Tibial artery (tissue), 4 donors: ENCODE measurements around the gene GLUD2.
"Not testable (repeated sequence)": the region's sequence is repeated elsewhere in the genome, so short reads cannot be mapped to it uniquely, and the experiment has no call there.

Experiments
- DNase-seq, 2 donors: peaks; one replicate each; pipeline ENCODE4 v3.0.0-alpha.2; 2019
- H3K27ac ChIP-seq, 2 donors: fragments of 200-600 bp; sonication (generic) in 1 of 2; 1 replicate in 1 of 2; 2 replicates in 1 of 2; pipeline ENCODE4 v1.5.1; 2018 to 2019; ENCODE audit warnings: mild to moderate bottlenecking in 1 of 2
- H3K27me3 ChIP-seq, 2 donors: fragments of 200-600 bp; sonication (generic) in 1 of 2; one replicate each; pipeline versions ENCODE4 v1.5.1 to v1.6.0; 2016 to 2019
- H3K36me3 ChIP-seq, 3 donors: fragments of 200-600 bp; sonication (generic) in 2 of 3; one replicate each; pipeline ENCODE4 v1.5.1; 2016 to 2019; ENCODE audit warnings: mild to moderate bottlenecking in 2 of 3
- H3K4me1 ChIP-seq, 4 donors: fragments of 200-600 bp; sonication (generic) in 2 of 4; 1 replicate in 3 of 4; 2 replicates in 1 of 4; pipeline ENCODE4 v1.5.1; 2016 to 2019
- H3K4me3 ChIP-seq, 2 donors: fragments of 200-600 bp; sonication (generic) in 1 of 2; 1 replicate in 1 of 2; 2 replicates in 1 of 2; pipeline ENCODE4 v1.5.1; 2018 to 2019; ENCODE audit warnings: mild to moderate bottlenecking in 2 of 2
- H3K9me3 ChIP-seq, 3 donors: fragments of 200-600 bp; sonication (generic) in 1 of 3; one replicate each; pipeline ENCODE4 v1.5.1; 2016 to 2019
- intact Hi-C: fragments of 100-400 bp; cut with DNase I; formaldehyde crosslinking; loops from one replicate; pipeline ENCODE4 v1.15.0; 2023; ENCODE audit warnings: low total_unique reads
- TF ChIP-seq, protein P1 (sequence below), 2 experiments: fragments of 200-600 bp in 1 of 2; fragments of 450-650 bp in 1 of 2; IDR thresholded peaks; one replicate each; pipeline ENCODE4 v1.5.1; 2017 to 2019; ENCODE audit warnings: antibody characterized with exemption in 2 of 2, mild to moderate bottlenecking in 1 of 2, moderate library complexity in 1 of 2

Gene GLUD2

DNA sequence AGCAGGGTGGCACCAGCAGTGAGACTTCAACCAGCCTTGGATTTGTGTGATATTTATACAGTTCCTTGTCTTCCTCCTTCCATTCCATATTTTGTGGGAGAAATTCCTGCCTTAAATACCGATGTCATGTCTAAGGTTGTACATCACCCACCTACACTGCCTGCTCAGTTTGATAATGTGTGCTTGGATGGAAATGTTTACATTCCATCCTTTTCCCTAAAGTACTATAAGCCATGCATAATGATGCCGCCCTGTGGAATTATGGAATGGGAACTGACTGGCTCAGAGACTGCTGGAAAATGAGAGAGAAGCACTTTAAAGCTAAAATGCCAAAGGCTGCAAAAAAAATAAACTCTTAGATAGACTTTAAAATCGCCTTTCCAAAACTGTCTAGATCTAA lies 11.3 kb upstream of the GLUD2 start:
- no peak overlapping the region for H3K27ac ChIP-seq
- TF ChIP-seq, protein P1, sequence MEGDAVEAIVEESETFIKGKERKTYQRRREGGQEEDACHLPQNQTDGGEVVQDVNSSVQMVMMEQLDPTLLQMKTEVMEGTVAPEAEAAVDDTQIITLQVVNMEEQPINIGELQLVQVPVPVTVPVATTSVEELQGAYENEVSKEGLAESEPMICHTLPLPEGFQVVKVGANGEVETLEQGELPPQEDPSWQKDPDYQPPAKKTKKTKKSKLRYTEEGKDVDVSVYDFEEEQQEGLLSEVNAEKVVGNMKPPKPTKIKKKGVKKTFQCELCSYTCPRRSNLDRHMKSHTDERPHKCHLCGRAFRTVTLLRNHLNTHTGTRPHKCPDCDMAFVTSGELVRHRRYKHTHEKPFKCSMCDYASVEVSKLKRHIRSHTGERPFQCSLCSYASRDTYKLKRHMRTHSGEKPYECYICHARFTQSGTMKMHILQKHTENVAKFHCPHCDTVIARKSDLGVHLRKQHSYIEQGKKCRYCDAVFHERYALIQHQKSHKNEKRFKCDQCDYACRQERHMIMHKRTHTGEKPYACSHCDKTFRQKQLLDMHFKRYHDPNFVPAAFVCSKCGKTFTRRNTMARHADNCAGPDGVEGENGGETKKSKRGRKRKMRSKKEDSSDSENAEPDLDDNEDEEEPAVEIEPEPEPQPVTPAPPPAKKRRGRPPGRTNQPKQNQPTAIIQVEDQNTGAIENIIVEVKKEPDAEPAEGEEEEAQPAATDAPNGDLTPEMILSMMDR (IDR thresholded peaks at IDR 0.05) = no peak
- H3K4me3 ChIP-seq = no peak overlapping the region
- no peaks in the 10 kb centered on the region for H3K36me3 ChIP-seq
- H3K4me1 ChIP-seq = no peaks in the 10 kb centered on the region
- no peak for DNase-seq
- intact Hi-C loops = no loop called here
- no peaks in the 10 kb centered on the region for H3K27me3 ChIP-seq
- no peaks in the 10 kb centered on the region for H3K9me3 ChIP-seq

DNA sequence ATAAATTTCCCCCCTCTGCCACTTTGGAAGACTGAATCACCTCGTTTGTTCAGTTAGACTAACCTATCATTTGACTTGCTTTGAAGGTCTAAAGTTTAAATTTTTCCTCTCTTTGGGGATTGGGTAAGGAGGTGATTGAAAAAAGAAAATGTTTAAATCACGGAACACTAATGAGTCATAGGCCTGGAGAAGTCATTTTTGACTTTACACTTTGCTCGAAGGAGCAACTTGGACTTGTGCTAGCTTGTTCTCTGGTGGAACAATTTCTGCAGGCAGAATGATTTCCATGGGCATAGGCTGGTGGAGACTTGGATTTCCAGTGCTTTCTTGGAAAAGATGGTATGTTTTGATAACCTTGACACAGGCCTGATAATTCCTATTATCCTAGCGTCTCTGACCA lies 10.5 kb upstream of the GLUD2 start:
- Histone ChIP-seq H3K4me3 (no peak overlapping the region), H3K27ac (no peak overlapping the region), H3K36me3 (no peaks in the 10 kb centered on the region), H3K9me3 (no peaks in the 10 kb centered on the region), H3K4me1 (no peaks in the 10 kb centered on the region), H3K27me3 (no peaks in the 10 kb centered on the region)
- intact Hi-C loops = no loop called here
- no peak for DNase-seq
- TF ChIP-seq, protein P1 (IDR thresholded peaks at IDR 0.05) = no peak

DNA sequence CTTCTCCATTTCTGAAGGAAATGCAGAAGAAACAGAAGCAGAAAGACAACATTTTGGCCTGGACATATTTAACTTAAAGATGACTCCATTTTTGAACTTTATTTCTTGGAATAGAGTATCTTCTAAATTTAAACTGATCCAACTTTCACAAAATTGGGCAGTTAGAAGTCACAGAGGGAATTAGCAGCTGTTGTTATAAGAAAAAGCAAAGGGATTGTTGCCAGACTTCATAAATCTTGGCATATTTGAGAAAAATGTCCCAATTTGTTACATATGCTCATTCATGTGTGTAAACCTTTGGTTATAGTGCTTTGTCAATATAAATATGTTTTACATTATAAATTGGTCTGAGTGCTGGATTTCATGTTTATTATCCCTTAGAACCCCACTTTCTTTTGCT lies 3.4 kb downstream of the GLUD2 start:
- no peaks in the 10 kb centered on the region for H3K9me3 ChIP-seq
- no peak for DNase-seq
- TF ChIP-seq, protein P1 (IDR thresholded peaks at IDR 0.05) = no peak
- no peaks in the 10 kb centered on the region for H3K36me3 ChIP-seq
- no peak overlapping the region for H3K4me3 ChIP-seq
- intact Hi-C loops = no loop called here
- no peak overlapping the region for H3K27ac ChIP-seq
- H3K4me1 ChIP-seq = no peaks in the 10 kb centered on the region
- H3K27me3 ChIP-seq = no peaks in the 10 kb centered on the region

DNA sequence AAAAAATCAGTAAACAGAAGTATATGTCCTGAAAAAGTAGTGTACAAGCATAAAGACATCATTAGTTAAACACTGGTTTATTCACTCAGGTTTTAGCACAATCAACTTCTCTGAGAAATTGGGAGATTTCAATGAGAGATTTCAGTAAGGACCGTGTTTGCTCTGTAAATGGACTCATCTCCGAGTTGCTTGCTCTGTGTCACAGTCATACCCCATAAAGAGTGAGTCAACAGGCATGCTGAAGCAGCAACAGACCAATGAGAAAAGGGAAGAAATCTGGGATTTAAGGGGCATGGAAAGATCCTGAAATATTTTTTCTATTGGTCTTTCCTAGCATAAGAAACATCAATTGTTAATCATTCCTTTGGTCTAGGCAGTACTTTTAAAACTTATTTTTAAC lies 4.7 kb downstream of the GLUD2 start:
- Histone ChIP-seq H3K4me1 (no peaks in the 10 kb centered on the region), H3K27ac (no peak overlapping the region), H3K27me3 (no peaks in the 10 kb centered on the region), H3K4me3 (no peak overlapping the region), H3K9me3 (no peaks in the 10 kb centered on the region), H3K36me3 (no peaks in the 10 kb centered on the region)
- no peak for DNase-seq
- intact Hi-C loops = no loop called here
- TF ChIP-seq, protein P1 (IDR thresholded peaks at IDR 0.05) = no peak

DNA sequence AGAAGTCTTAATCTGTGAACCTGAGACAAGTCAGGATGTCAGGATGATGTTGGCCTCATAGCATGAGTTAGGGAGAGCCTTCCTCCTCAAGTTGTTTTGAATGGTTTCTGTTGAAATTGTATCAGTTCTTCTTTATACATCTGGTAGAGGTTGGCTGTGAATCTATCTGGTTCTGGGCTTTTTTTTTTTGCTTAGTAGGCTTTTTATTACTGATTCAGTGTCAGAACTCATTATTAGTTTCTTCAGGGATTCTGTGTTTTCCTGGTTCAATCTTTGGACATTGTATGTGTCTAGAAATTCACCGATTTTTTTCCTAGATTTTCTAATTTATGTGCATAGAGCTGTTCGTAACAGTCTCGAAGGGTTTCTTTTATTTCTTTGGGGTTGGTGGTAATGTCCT lies 14.9 kb downstream of the GLUD2 start:
- TF ChIP-seq, protein P1 (IDR thresholded peaks at IDR 0.05) = no peak
- DNase-seq = no peak
- no peaks in the 10 kb centered on the region for H3K36me3 ChIP-seq
- H3K9me3 ChIP-seq = peaks cover 0 to 5% (median 0%) of the 10 kb centered on the region in 3 donors
- H3K27me3 ChIP-seq = no peaks in the 10 kb centered on the region
- no peaks in the 10 kb centered on the region for H3K4me1 ChIP-seq
- H3K27ac ChIP-seq = no peak overlapping the region
- intact Hi-C loops = no loop called here
- H3K4me3 ChIP-seq = no peak overlapping the region

DNA sequence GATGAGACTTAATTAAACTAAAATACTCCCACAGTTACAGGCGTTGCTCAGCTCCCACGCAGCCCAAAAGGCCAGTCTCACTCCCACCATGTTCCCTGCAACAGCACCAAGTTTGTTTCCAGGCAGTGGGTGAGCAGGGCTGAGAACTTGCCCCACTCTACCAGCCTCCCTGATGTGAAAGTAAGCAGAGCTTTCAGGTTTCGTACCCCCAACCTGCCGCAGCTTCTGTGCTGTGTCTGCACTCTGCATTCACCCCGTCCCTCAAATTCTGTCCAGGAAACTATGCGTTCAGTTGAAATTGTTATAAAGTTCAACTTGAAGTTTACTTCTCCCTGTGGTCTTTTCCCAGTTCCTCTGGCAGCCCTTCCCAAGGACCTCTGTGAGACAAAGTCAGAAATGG lies 17.2 kb downstream of the GLUD2 start:
- Histone ChIP-seq H3K4me1 (no peaks in the 10 kb centered on the region), H3K4me3 (no peak overlapping the region), H3K36me3 (no peaks in the 10 kb centered on the region), H3K27me3 (no peaks in the 10 kb centered on the region), H3K9me3 (peaks cover 0 to 5% (median 0%) of the 10 kb centered on the region in 3 donors), H3K27ac (no peak overlapping the region)
- DNase-seq = no peak
- TF ChIP-seq, protein P1 (IDR thresholded peaks at IDR 0.05) = no peak
- intact Hi-C loops = no loop called here

DNA sequence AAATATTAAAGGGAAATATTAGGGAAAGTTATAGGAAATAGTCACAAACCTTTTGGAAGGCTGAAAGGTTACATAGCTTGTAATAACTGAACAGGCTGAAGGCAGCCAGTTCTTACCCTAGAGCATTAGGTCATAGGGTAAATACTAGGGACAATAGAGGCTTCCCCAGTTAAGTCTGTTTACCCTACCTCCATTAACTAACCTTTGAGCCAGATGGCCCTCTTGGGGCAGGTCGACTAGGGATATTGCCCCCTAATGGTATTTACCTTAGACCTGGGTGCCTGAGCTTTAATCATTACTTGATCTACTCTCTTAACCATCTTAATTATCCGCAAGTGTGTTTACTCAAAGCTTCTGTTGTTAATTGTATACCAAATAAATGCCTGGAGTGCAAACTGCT lies 36.8 kb downstream of the GLUD2 start:
- intact Hi-C loops, H3K4me3 ChIP-seq, H3K27me3 ChIP-seq: not testable (repeated sequence)

More for the DNA sequence above, 36.8 kb downstream of the GLUD2 start:
- H3K9me3 ChIP-seq, H3K27ac ChIP-seq, DNase-seq, H3K4me1 ChIP-seq, H3K36me3 ChIP-seq: not testable (repeated sequence)
